ENCODE measurements around the gene TAOK3. TPM values are rescaled to one million over a fixed set of nuclear protein-coding genes. Genes with fewer than 3 reads are reported as not detected.
A peak's percentile ranks its signal among the peaks of the same experiment; 100 is the strongest.

Gene TAOK3
- polyA plus RNA-seq, 1 experiment: 18.3 TPM

DNA sequence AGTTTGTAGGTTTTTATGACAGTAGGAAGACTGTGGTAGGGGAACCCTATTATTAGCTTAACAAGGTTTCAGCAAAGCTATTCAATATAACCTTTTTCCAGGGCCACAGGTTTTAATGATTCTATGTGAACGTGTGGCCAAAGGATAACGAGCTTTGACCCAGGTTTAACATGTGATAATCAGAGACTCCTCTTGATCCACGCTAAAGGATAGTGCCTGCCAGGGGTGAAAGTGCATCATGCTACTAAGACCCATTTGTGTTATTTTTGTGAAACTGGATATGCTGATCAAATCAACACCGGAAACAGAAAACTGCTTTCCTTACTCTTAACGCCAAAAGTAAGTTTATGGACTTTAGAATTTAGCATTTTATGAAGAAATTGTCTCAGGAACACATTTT, 909 bp upstream of the TAOK3 start:
- POLR2A ChIA-PET: interaction anchor here (1.1 kb wide), 1 partner anchor 65 kb away, joined by 3 read pairs; no protein-coding TSS in a partner anchor
- TF ChIP-seq, protein P1, sequence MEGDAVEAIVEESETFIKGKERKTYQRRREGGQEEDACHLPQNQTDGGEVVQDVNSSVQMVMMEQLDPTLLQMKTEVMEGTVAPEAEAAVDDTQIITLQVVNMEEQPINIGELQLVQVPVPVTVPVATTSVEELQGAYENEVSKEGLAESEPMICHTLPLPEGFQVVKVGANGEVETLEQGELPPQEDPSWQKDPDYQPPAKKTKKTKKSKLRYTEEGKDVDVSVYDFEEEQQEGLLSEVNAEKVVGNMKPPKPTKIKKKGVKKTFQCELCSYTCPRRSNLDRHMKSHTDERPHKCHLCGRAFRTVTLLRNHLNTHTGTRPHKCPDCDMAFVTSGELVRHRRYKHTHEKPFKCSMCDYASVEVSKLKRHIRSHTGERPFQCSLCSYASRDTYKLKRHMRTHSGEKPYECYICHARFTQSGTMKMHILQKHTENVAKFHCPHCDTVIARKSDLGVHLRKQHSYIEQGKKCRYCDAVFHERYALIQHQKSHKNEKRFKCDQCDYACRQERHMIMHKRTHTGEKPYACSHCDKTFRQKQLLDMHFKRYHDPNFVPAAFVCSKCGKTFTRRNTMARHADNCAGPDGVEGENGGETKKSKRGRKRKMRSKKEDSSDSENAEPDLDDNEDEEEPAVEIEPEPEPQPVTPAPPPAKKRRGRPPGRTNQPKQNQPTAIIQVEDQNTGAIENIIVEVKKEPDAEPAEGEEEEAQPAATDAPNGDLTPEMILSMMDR (IDR thresholded peaks at IDR 0.05; ENCODE audit: insufficient read depth, low read depth, low read length): no peak
- CTCF ChIA-PET: interaction anchor here (0.6 to 6.4 kb wide), 2 partner anchors 192 to 312 kb away, joined by 3 to 226 read pairs; no protein-coding TSS in a partner anchor
- Histone ChIP-seq H3K27me3 (ENCODE audit: control insufficient read depth, insufficient read depth, low read length) (no peaks in the 10 kb centered on the region), H3K36me3 (ENCODE audit: control insufficient read depth, insufficient read depth, low read length) (no peaks in the 10 kb centered on the region), H3K4me3 (ENCODE audit: low read depth, low read length) (peak overlapping the region; percentile 67)
- no peak for DNase-seq (ENCODE audit: low read depth)

DNA sequence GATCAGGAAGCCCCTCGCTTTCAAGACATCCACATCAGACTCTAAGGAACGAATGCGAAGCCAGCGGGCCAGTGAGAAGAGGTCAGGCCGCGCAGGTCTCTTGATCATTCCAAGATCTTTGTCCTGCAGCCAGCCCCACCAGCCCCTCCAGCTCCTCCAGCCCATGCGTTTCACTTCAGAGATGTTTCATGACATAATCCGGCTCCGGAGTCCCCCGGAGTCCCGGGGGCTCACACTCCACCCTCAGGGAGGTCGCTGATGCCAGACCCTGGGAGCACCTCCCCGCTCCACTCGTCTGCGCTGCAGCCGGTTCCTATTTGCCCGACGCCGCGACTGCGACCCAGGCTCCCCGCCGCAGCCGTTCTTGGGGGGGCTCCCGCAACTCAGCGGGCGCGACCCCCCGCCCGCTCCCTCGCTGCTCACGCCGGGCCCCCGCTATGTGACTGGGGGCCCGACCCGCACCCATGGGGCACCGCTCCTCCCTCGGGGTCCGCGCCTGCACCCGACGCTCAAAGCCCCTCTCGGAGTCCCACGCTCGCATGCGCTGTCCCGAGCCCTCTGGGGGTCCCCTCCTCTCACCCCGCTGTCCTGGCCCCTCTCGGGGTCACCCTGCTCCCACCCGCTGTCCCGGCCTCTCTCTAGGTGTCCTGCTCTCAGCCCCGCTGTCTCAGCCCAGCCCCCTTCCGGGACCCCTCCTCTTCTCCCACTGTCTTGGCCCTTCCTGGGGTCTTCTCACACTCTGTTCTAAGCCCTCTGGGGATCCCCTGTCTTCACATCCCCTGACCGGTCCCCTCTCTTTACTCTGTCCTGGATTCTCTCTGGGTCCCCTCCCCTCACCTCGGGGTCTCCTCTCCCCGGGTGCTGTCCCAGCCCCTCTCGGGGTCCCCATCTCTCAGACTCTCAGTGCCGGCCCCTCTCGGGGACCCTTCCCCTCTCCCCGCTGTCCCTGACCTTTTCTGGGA, 1.1 kb downstream of the TAOK3 start:
- no peak for DNase-seq (ENCODE audit: low read depth)
- CTCF ChIA-PET: interaction anchor here (0.9 to 1.4 kb wide), 4 partner anchors 187 to 195 kb away, joined by 3 to 8 read pairs (median 4); no protein-coding TSS in a partner anchor
- TF ChIP-seq, protein P1 (IDR thresholded peaks at IDR 0.05; ENCODE audit: insufficient read depth, low read depth, low read length): no peak
- Histone ChIP-seq H3K36me3 (ENCODE audit: control insufficient read depth, insufficient read depth, low read length) (no peaks in the 10 kb centered on the region), H3K4me3 (ENCODE audit: low read depth, low read length) (peak overlapping the region; percentile 93), H3K27me3 (ENCODE audit: control insufficient read depth, insufficient read depth, low read length) (no peaks in the 10 kb centered on the region)
- POLR2A ChIA-PET: no interaction called here

DNA sequence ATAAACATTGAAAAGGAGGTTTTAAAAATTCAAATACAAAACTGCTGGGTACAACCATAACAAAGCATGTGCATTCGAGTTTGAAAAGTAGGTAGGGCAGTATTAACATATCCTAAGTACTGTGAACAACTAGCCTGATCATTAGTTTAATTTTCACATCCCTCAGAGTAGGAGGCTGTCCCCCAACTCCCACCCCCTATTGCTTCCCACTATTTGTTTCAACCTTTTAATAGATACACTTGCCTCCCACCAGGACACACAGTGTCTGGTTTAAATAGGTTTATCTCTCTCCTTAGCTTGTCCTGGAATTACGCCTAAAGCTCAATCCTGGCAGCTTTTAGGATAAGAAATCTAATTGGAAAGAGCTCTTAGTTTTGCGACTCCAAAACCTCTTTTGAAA, 2.1 kb downstream of the TAOK3 start:
- Histone ChIP-seq H3K27me3 (ENCODE audit: control insufficient read depth, insufficient read depth, low read length) (no peaks in the 10 kb centered on the region), H3K36me3 (ENCODE audit: control insufficient read depth, insufficient read depth, low read length) (no peaks in the 10 kb centered on the region), H3K4me3 (ENCODE audit: low read depth, low read length) (peak overlapping the region; percentile 93)
- CTCF ChIA-PET: interaction anchor here (0.9 to 1.4 kb wide), 4 partner anchors 186 to 194 kb away, joined by 3 to 8 read pairs (median 4); no protein-coding TSS in a partner anchor
- POLR2A ChIA-PET: no interaction called here
- TF ChIP-seq, protein P1 (IDR thresholded peaks at IDR 0.05; ENCODE audit: insufficient read depth, low read depth, low read length): no peak
- no peak for DNase-seq (ENCODE audit: low read depth)

DNA sequence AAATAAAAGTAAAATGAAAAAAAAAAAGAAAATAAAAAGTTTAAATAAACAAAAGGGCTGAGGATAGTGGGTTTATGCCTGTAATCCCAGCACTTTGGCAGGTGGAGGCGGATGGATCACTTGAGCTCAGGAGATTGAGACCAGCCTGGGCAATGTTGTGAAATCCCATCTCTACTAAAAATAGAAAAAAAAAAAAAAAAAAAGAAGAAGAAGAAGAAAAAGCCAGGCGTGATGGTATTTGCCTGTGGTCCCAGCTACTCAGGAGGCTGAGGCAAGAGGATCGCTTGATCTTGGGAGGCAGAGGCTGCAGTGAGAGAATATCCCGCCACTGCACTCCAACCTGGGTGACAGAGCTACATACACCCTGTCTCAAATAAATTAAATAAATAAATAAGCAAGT, 3.9 kb downstream of the TAOK3 start:
- H3K4me3 ChIP-seq (ENCODE audit: low read depth, low read length): no peak overlapping the region
- DNase-seq (ENCODE audit: low read depth): no peak
- no peaks in the 10 kb centered on the region for H3K27me3 ChIP-seq (ENCODE audit: control insufficient read depth, insufficient read depth, low read length)
- ChIA-PET POLR2A (no interaction called here), CTCF (no interaction called here)
- TF ChIP-seq, protein P1 (IDR thresholded peaks at IDR 0.05; ENCODE audit: insufficient read depth, low read depth, low read length): no peak
- H3K36me3 ChIP-seq (ENCODE audit: control insufficient read depth, insufficient read depth, low read length): no peaks in the 10 kb centered on the region

DNA sequence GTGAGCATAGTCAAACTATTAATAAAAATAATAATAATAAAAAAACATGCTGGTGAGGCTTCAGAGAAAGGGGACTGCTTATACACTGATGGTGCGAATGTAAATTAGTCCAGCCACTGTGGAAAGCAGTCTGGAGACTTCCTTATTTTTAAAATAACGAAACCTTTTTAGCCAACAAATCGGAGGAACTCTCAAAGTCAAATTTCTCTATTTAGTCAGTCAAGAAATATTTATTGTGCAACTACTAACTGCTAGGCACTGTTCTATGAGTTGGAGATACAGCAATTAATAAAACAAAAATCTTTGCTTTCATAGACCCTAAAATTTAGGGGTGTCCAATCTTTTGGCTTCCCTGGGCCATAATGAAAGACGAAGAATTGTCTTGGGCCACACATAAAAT, 10.8 kb downstream of the TAOK3 start:
- H3K36me3 ChIP-seq (ENCODE audit: control insufficient read depth, insufficient read depth, low read length): no peaks in the 10 kb centered on the region
- ChIA-PET CTCF (interaction anchor here (1.2 kb wide), 1 partner anchor 14 kb away, joined by 4 read pairs; the partner anchor contains the start of gene SUDS3), POLR2A (no interaction called here)
- H3K4me3 ChIP-seq (ENCODE audit: low read depth, low read length): no peak overlapping the region
- DNase-seq (ENCODE audit: low read depth): no peak
- H3K27me3 ChIP-seq (ENCODE audit: control insufficient read depth, insufficient read depth, low read length): no peaks in the 10 kb centered on the region
- TF ChIP-seq, protein P1 (IDR thresholded peaks at IDR 0.05; ENCODE audit: insufficient read depth, low read depth, low read length): no peak

Measured in BJ (cell line).